C4-2B (cell line): Measurements from ENCODE around the gene MAS1L.
"Not testable (repeated sequence)": the region's sequence is repeated elsewhere in the genome, so short reads cannot be mapped to it uniquely, and the experiment has no call there.

Experiments
- H3K27ac ChIP-seq: fragments of 450-650 bp; 2 replicates; pipeline ENCODE4 v1.5.1; 2017
- CTCF ChIP-seq: fragments of 450-650 bp; conservative IDR thresholded peaks from 2 replicates; pipeline ENCODE4 v1.5.1; 2017; ENCODE audit warnings: mild to moderate bottlenecking
- ZFX ChIP-seq: fragments of 450-650 bp; IDR thresholded peaks from 2 replicates; pipeline ENCODE4 v1.6.1; 2017

MAS1L gene

DNA sequence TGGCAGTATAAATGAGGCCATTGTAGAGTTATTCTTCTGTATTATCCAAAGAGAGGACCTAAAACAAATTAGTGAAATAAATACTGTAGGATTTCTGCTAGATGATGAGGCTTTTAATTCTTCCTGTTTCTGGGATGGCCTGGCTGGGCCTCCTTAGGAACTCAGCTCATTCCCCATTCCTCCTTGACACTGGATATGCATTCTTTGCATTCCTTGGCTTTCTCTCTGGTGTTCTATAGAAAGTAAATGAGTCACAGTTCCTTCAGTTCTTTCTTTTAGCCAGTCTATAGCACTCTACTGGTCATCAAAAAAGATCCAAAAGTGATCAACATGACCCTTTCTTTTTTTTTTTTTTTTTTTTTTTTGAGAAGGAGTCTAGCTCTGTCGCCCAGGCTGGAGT is 40.1 kb downstream of the MAS1L start:
- TF ChIP-seq ZFX (no peak), CTCF (no peak)
- H3K27ac ChIP-seq = no peak overlapping the region

DNA sequence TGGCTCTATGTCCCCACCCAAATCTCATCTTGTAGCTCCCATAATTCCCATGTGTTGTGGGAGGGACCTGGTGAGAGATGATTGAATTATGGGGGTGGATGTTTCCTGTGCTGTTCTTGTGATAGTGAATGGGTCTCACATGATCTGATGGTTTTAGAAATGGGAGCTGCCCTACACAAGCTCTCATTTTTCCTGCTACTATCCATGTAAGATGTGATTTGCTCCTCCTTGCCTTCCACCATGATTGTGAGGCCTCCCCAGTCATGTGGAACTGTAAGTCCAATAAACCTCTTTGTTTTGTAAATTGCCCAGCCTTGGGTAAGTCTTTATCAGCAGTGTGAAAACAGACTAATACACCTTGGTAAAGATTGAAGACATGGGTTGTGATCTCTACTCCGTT is 43.7 kb downstream of the MAS1L start:
- not testable (repeated sequence) for H3K27ac ChIP-seq

DNA sequence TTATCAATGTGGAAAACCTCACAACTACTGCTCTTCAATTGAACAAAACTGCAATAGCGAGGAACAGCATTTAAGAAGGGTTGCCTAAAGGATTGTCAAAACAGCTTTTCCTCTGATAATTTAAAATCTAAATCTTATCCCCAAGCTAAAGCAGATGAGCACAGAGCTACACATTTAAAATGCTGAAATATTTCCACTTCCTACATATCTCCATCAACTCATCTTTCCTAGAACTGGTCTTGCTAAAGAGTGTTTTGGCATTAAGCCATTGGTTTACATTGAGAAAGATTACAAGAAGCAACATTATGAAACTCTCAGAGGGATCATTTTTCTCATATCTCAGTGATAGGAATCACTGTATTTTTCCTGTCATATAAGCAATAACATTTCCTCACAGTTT is 45.0 kb downstream of the MAS1L start:
- TF ChIP-seq ZFX (no peak), CTCF (no peak)
- H3K27ac ChIP-seq = no peak overlapping the region

- no peak within 1 kb of the TSS for H3K27ac ChIP-seq
- TF ChIP-seq ZFX (no peak), CTCF (no peak)
These were observed 48.8 kb downstream of the MAS1L start, which contains the start of gene OR10C1 for GRCh38 chr6:29439006-29439405. OR10C1 (plus strand) TSS chr6:29439306; CDS start chr6:29440016, 710 bp downstream.

GRCh38 chr6:29436730-29437129 is 51.0 kb downstream of the MAS1L start:
- H3K27ac ChIP-seq = not testable (repeated sequence)
- peak; percentile 69 for TF ChIP-seq CTCF
